AG04449 (cell line): ENCODE measurements around the gene NOL4L.
"Not testable (repeated sequence)": the region's sequence is repeated elsewhere in the genome, so short reads cannot be mapped to it uniquely, and the experiment has no call there.

Experiments
- CTCF ChIA-PET: fragments of 350-600 bp; formaldehyde crosslinking; extraction: SDS; loops from one replicate; lab custom pipeline; 2021; ENCODE audit warnings: antibody characterized with exemption; lab: Yijun Ruan, JAX
- POLR2A ChIA-PET: fragments of 400-600, 350-600 bp; formaldehyde crosslinking; extraction: SDS; loops from one replicate; lab custom pipeline; 2020; ENCODE audit warnings: antibody characterized with exemption, inconsistent platforms; lab: Yijun Ruan, JAX
- DNase-seq: peaks from one replicate; pipeline ENCODE4 v3.0.0-alpha.2; 2010; ENCODE audit warnings: low read depth, low spot score
- H3K4me3 ChIP-seq: 2 replicates; pipeline ENCODE4 v1.5.1; 2011; ENCODE audit warnings: low read depth, mild to moderate bottlenecking, control low read depth, low read length
- TF ChIP-seq, protein P1 (sequence below): IDR thresholded peaks from one replicate; pipeline ENCODE4 v1.5.1; 2011; ENCODE audit warnings: mild to moderate bottlenecking, moderate library complexity, low read length, control low read depth, inconsistent platforms; ENCODE audit not compliant: insufficient read depth; ENCODE audit errors: missing control alignments

NOL4L gene

GRCh38 chr20:32580970-32581838 lies 3.9 kb downstream of the NOL4L start:
- H3K4me3 ChIP-seq, result no peak overlapping the region
- ChIA-PET POLR2A (no interaction called here), CTCF (no interaction called here)

DNA sequence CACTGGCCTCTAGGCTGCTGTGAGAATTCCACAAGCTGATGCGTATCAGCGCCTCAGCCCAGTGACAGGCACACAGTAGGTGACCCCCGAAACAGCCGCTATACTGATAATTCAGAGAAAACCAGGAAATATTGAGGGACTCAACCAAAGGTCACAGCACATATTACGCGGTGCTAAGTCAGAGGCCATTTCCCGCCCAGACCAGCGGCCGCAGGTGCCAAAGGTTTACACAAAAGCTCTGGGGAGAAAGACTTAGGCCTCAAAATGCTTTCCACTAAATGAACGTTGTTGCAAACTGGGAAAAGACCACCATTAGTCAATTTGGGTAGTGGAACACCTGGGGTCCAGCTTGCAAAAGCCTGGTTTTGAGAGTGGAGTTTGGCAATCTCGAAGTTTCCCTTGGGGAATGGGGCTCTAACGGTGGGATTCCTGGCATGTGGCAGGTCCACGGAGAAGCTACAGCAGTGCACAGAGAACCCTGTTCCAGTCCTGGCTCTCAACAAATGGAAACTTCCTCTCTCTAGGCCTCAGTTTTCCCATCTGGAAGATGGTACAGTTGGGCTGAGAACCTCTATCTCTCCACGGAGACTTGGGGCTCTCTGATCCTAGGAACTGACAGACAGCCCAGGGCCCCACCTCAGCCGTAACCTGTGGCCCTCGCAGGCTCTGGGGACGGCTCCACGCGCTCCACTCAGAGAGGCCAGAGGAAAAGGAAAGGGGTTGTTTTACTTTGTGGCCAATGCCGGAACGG lies 4.7 kb downstream of the NOL4L start:
- TF ChIP-seq, protein P1, sequence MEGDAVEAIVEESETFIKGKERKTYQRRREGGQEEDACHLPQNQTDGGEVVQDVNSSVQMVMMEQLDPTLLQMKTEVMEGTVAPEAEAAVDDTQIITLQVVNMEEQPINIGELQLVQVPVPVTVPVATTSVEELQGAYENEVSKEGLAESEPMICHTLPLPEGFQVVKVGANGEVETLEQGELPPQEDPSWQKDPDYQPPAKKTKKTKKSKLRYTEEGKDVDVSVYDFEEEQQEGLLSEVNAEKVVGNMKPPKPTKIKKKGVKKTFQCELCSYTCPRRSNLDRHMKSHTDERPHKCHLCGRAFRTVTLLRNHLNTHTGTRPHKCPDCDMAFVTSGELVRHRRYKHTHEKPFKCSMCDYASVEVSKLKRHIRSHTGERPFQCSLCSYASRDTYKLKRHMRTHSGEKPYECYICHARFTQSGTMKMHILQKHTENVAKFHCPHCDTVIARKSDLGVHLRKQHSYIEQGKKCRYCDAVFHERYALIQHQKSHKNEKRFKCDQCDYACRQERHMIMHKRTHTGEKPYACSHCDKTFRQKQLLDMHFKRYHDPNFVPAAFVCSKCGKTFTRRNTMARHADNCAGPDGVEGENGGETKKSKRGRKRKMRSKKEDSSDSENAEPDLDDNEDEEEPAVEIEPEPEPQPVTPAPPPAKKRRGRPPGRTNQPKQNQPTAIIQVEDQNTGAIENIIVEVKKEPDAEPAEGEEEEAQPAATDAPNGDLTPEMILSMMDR, result no peak
- CTCF ChIA-PET, result no interaction called here
- no peak for DNase-seq
- no peak overlapping the region for H3K4me3 ChIP-seq
- POLR2A ChIA-PET, result no interaction called here

More at GRCh38 chr20:32580970-32581838, 3.9 kb downstream of the NOL4L start:
- TF ChIP-seq, protein P1, result no peak
- no peak for DNase-seq

GRCh38 chr20:32578840-32579390 lies 6.2 kb downstream of the NOL4L start:
- CTCF ChIA-PET, result no interaction called here
- DNase-seq, result no peak
- TF ChIP-seq, protein P1, result no peak
- no peak overlapping the region for H3K4me3 ChIP-seq
- POLR2A ChIA-PET, result no interaction called here

- POLR2A ChIA-PET, DNase-seq, H3K4me3 ChIP-seq: not testable (repeated sequence)
- CTCF ChIA-PET, result interaction anchor here (1.3 kb wide), 1 partner anchor 32 kb away, joined by 3 read pairs; no protein-coding TSS in a partner anchor
These were observed 7.1 kb downstream of the NOL4L start for GRCh38 chr20:32578062-32578461.

GRCh38 chr20:32577657-32578056 lies 7.5 kb downstream of the NOL4L start:
- TF ChIP-seq, protein P1, result no peak
- ChIA-PET CTCF (interaction anchor here (1.3 kb wide), 1 partner anchor 31 kb away, joined by 3 read pairs; no protein-coding TSS in a partner anchor), POLR2A (no interaction called here)
- no peak for DNase-seq
- H3K4me3 ChIP-seq, result no peak overlapping the region

GRCh38 chr20:32577023-32577422 lies 8.1 kb downstream of the NOL4L start:
- CTCF ChIA-PET, result interaction anchor here (1.3 kb wide), 1 partner anchor 31 kb away, joined by 3 read pairs; no protein-coding TSS in a partner anchor
- POLR2A ChIA-PET, result no interaction called here
- TF ChIP-seq, protein P1, result peak; percentile 8
- DNase-seq, result no peak
- H3K4me3 ChIP-seq, result no peak overlapping the region
